Activated naive CD4-positive, alpha-beta T cell treated with anti-CD3 and anti-CD28 coated beads, Interleukin-2, amount 10 ng/mL, durations not matched to agents 7 days and 5 days (primary cell): ENCODE data around the gene TRAPPC14.
"Not testable (repeated sequence)": the region's sequence is repeated elsewhere in the genome, so short reads cannot be mapped to it uniquely, and the experiment has no call there.

Experiments
- CTCF ChIA-PET: fragments of 350-600 bp; sonication (Branson Sonifier 250); formaldehyde crosslinking; loops from one replicate; lab custom pipeline; 2021; ENCODE audit warnings: antibody characterized with exemption; lab: Charles Lee
- DNase-seq: peaks from one replicate; pipeline ENCODE4 v3.0.0-alpha.2; 2020
- H3K27ac Mint-ChIP-seq: one replicate; pipeline ENCODE4 v1.8.0; 2021; ENCODE audit warnings: mild to moderate bottlenecking, moderate library complexity, mixed read lengths
- H3K27me3 Mint-ChIP-seq: one replicate; pipeline ENCODE4 v1.8.0; 2021; ENCODE audit warnings: mild to moderate bottlenecking, mixed read lengths
- H3K36me3 Mint-ChIP-seq: one replicate; pipeline ENCODE4 v1.8.0; 2021; ENCODE audit warnings: mixed read lengths
- H3K4me1 Mint-ChIP-seq: one replicate; pipeline ENCODE4 v1.8.0; 2021; ENCODE audit warnings: mixed read lengths
- H3K4me3 Mint-ChIP-seq: one replicate; pipeline ENCODE4 v1.8.0; 2021; ENCODE audit warnings: mild to moderate bottlenecking, moderate library complexity, mixed read lengths
- H3K9me3 Mint-ChIP-seq: one replicate; pipeline ENCODE4 v1.8.0; 2021; ENCODE audit warnings: mixed read lengths

Gene TRAPPC14

GRCh38 chr7:100132126-100132525, 26.4 kb downstream of the TRAPPC14 start:
- no peak overlapping the region for H3K27ac Mint-ChIP-seq
- no peak overlapping the region for H3K4me3 Mint-ChIP-seq
- peaks cover 34% of the 10 kb centered on the region for H3K4me1 Mint-ChIP-seq
- CTCF ChIA-PET, result interaction anchor here (0.6 to 5.0 kb wide), 28 partner anchors 8 to 457 kb away, joined by 3 to 46 read pairs (median 5); partner anchors contain the start of genes AP4M1 and MCM7
- no peaks in the 10 kb centered on the region for H3K36me3 Mint-ChIP-seq
- no peaks in the 10 kb centered on the region for H3K9me3 Mint-ChIP-seq
- H3K27me3 Mint-ChIP-seq, result peaks cover 16% of the 10 kb centered on the region
- DNase-seq, result no peak

- peak; percentile 91 for DNase-seq
- Mint-ChIP-seq H3K4me1 (peaks cover 41% of the 10 kb centered on the region), H3K4me3 (peak overlapping the region; percentile 15), H3K36me3 (no peaks in the 10 kb centered on the region), H3K27me3 (peaks cover 11% of the 10 kb centered on the region), H3K27ac (no peak overlapping the region), H3K9me3 (no peaks in the 10 kb centered on the region)
- CTCF ChIA-PET, result interaction anchor here (0.6 to 5.0 kb wide), 14 partner anchors 10 to 1220 kb away, joined by 3 to 46 read pairs (median 3); partner anchors contain the start of gene AP4M1
These were observed 27.7 kb downstream of the TRAPPC14 start for GRCh38 chr7:100130608-100131453.

- not testable (repeated sequence) for H3K9me3 Mint-ChIP-seq, H3K27me3 Mint-ChIP-seq, H3K36me3 Mint-ChIP-seq
These were observed 28.3 kb downstream of the TRAPPC14 start for GRCh38 chr7:100130220-100130607.

GRCh38 chr7:100128637-100128963, 29.9 kb downstream of the TRAPPC14 start:
- Mint-ChIP-seq H3K27me3 (peaks cover 7% of the 10 kb centered on the region), H3K4me1 (peaks cover 57% of the 10 kb centered on the region), H3K4me3 (peak overlapping the region; percentile 99), H3K9me3 (no peaks in the 10 kb centered on the region), H3K27ac (peak overlapping the region; percentile 89), H3K36me3 (peaks cover 10% of the 10 kb centered on the region)
- DNase-seq, result no peak
- CTCF ChIA-PET, result interaction anchor here (0.6 to 3.7 kb wide), 10 partner anchors 27 to 431 kb away, joined by 3 to 22 read pairs (median 5); partner anchors contain the start of gene AP4M1

More at GRCh38 chr7:100130220-100130607, 28.3 kb downstream of the TRAPPC14 start:
- CTCF ChIA-PET, result interaction anchor here (0.7 to 5.0 kb wide), 14 partner anchors 10 to 277 kb away, joined by 3 to 46 read pairs (median 4); partner anchors contain the start of gene AP4M1
- H3K27ac Mint-ChIP-seq, H3K4me3 Mint-ChIP-seq, DNase-seq: not testable (repeated sequence)
- peaks cover 47% of the 10 kb centered on the region for H3K4me1 Mint-ChIP-seq

- H3K4me1 Mint-ChIP-seq, result peaks cover 59% of the 10 kb centered on the region
- H3K27ac Mint-ChIP-seq, result peak overlapping the region; percentile 89
- peaks cover 7% of the 10 kb centered on the region for H3K27me3 Mint-ChIP-seq
- H3K4me3 Mint-ChIP-seq, result peak overlapping the region; percentile 99
- H3K9me3 Mint-ChIP-seq, result no peaks in the 10 kb centered on the region
- CTCF ChIA-PET, result interaction anchor here (0.6 to 3.7 kb wide), 10 partner anchors 26 to 431 kb away, joined by 3 to 22 read pairs (median 5); partner anchors contain the start of gene AP4M1
- H3K36me3 Mint-ChIP-seq, result peaks cover 12% of the 10 kb centered on the region
- peak; percentile 51 for DNase-seq
These were observed 30.5 kb downstream of the TRAPPC14 start for GRCh38 chr7:100127866-100128636.

- DNase-seq, result peak; percentile 95
- H3K4me1 Mint-ChIP-seq, result peaks cover 59% of the 10 kb centered on the region
- peak within 1 kb of the TSS; percentile 100 for H3K27ac Mint-ChIP-seq
- H3K9me3 Mint-ChIP-seq, result no peaks in the 10 kb centered on the region
- H3K4me3 Mint-ChIP-seq, result peak within 1 kb of the TSS; percentile 99
- H3K27me3 Mint-ChIP-seq, result no peaks in the 10 kb centered on the region
- CTCF ChIA-PET, result interaction anchor here (0.9 to 1.1 kb wide), 3 partner anchors 44 to 214 kb away, joined by 3 read pairs; no protein-coding TSS in a partner anchor
- H3K36me3 Mint-ChIP-seq, result peaks cover 17% of the 10 kb centered on the region
These were observed 31.3 kb downstream of the TRAPPC14 start, which contains the start of gene MBLAC1 for GRCh38 chr7:100126931-100127865. TSS of gene MBLAC1 (plus strand) at chr7:100126967. CDS start at chr7:100127396, 429 bp downstream.

GRCh38 chr7:100126239-100126930, 32.1 kb downstream of the TRAPPC14 start:
- DNase-seq, result no peak
- H3K27me3 Mint-ChIP-seq, result no peaks in the 10 kb centered on the region
- CTCF ChIA-PET, result interaction anchor here (0.9 kb wide), 1 partner anchor 132 kb away, joined by 3 read pairs; no protein-coding TSS in a partner anchor
- H3K4me1 Mint-ChIP-seq, result peaks cover 59% of the 10 kb centered on the region
- no peaks in the 10 kb centered on the region for H3K9me3 Mint-ChIP-seq
- peak overlapping the region; percentile 99 for H3K4me3 Mint-ChIP-seq
- peaks cover 19% of the 10 kb centered on the region for H3K36me3 Mint-ChIP-seq
- H3K27ac Mint-ChIP-seq, result peak overlapping the region; percentile 100

- Mint-ChIP-seq H3K4me1 (peaks cover 60% of the 10 kb centered on the region), H3K36me3 (peaks cover 19% of the 10 kb centered on the region), H3K9me3 (no peaks in the 10 kb centered on the region), H3K27me3 (no peaks in the 10 kb centered on the region), H3K27ac (peak overlapping the region; percentile 73), H3K4me3 (peak overlapping the region; percentile 99)
- no peak for DNase-seq
- CTCF ChIA-PET, result interaction anchor here (0.6 to 1.1 kb wide), 3 partner anchors 8 to 65 kb away, joined by 3 to 4 read pairs (median 3); no protein-coding TSS in a partner anchor
These were observed 34.0 kb downstream of the TRAPPC14 start for GRCh38 chr7:100124301-100125230.

- H3K9me3 Mint-ChIP-seq, result no peaks in the 10 kb centered on the region
- CTCF ChIA-PET, result interaction anchor here (1.0 kb wide), 1 partner anchor 11 kb away, joined by 3 read pairs; no protein-coding TSS in a partner anchor
These were observed 36.0 kb downstream of the TRAPPC14 start for GRCh38 chr7:100122568-100122967.

GRCh38 chr7:100122067-100122466, 36.5 kb downstream of the TRAPPC14 start:
- H3K9me3 Mint-ChIP-seq, result no peaks in the 10 kb centered on the region
- DNase-seq, result no peak
- CTCF ChIA-PET, result no interaction called here
- peaks cover 25% of the 10 kb centered on the region for H3K36me3 Mint-ChIP-seq
- peaks cover 61% of the 10 kb centered on the region for H3K4me1 Mint-ChIP-seq
- H3K4me3 Mint-ChIP-seq, result no peak overlapping the region
- no peak overlapping the region for H3K27ac Mint-ChIP-seq
- no peaks in the 10 kb centered on the region for H3K27me3 Mint-ChIP-seq

More at GRCh38 chr7:100122568-100122967, 36.0 kb downstream of the TRAPPC14 start:
- Mint-ChIP-seq H3K27me3 (no peaks in the 10 kb centered on the region), H3K4me3 (no peak overlapping the region), H3K4me1 (peaks cover 62% of the 10 kb centered on the region), H3K36me3 (peaks cover 25% of the 10 kb centered on the region), H3K27ac (no peak overlapping the region)
- no peak for DNase-seq

- peaks cover 54% of the 10 kb centered on the region for H3K4me1 Mint-ChIP-seq
- no peak for DNase-seq
- peaks cover 28% of the 10 kb centered on the region for H3K36me3 Mint-ChIP-seq
- CTCF ChIA-PET, result interaction anchor here (1.0 to 1.3 kb wide), 4 partner anchors 9 to 38 kb away, joined by 3 read pairs; no protein-coding TSS in a partner anchor
- peak overlapping the region; percentile 90 for H3K4me3 Mint-ChIP-seq
- no peaks in the 10 kb centered on the region for H3K27me3 Mint-ChIP-seq
- peak overlapping the region; percentile 95 for H3K27ac Mint-ChIP-seq
- no peaks in the 10 kb centered on the region for H3K9me3 Mint-ChIP-seq
These were observed 37.8 kb downstream of the TRAPPC14 start for GRCh38 chr7:100120733-100121036.
